ENCODE data around the gene PNP. TPM values are rescaled to one million over a fixed set of nuclear protein-coding genes. Genes with fewer than 3 reads are reported as not detected.
"Not testable (repeated sequence)": the region's sequence is repeated elsewhere in the genome, so short reads cannot be mapped to it uniquely, and the experiment has no call there.

The PNP gene
- total RNA-seq, 4 donors from 2014 or later: 1.6 to 7.5 (median 3.0) TPM

DNA sequence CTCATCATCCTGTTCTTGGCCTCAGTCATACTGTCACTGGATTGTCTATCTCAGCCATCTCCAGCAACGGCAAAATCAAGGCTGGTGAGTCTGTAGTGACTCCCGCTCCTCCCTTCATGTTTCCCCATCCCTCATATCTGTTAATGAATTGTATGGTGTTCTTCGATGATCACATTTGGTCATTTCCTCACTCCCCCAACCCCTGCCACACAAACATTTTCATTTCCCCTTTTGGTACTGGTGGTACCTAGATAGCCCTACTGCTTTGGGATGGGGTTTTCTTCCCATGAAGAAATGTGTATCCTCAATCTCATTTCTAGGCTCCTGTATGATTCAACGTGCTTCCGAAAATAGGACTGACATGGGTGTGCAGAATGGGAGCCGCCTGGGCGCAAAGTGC, 30.5 kb upstream of the PNP start:
- Histone ChIP-seq H3K27ac (no peak overlapping the region), H3K4me1 (peaks cover 32 to 33% of the 10 kb centered on the region in 2 donors), H3K9me3 (no peaks in the 10 kb centered on the region), H3K4me3 (no peak overlapping the region), H3K36me3 (no peaks in the 10 kb centered on the region), H3K27me3 (no peaks in the 10 kb centered on the region)
- ATAC-seq (no peak), DNase-seq (no peak)
- intact Hi-C loops (cut with DNase I; ENCODE audit: low total_unique reads) (no loop called here), in situ Hi-C loops (cut with MboI; ENCODE audit: low sequenced_read_pairs in 4 of 4) (no loop called here)
- TF ChIP-seq POLR2A (IDR thresholded peaks at IDR 0.05): no peak
- TF ChIP-seq, protein P1, sequence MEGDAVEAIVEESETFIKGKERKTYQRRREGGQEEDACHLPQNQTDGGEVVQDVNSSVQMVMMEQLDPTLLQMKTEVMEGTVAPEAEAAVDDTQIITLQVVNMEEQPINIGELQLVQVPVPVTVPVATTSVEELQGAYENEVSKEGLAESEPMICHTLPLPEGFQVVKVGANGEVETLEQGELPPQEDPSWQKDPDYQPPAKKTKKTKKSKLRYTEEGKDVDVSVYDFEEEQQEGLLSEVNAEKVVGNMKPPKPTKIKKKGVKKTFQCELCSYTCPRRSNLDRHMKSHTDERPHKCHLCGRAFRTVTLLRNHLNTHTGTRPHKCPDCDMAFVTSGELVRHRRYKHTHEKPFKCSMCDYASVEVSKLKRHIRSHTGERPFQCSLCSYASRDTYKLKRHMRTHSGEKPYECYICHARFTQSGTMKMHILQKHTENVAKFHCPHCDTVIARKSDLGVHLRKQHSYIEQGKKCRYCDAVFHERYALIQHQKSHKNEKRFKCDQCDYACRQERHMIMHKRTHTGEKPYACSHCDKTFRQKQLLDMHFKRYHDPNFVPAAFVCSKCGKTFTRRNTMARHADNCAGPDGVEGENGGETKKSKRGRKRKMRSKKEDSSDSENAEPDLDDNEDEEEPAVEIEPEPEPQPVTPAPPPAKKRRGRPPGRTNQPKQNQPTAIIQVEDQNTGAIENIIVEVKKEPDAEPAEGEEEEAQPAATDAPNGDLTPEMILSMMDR (IDR thresholded peaks at IDR 0.05 in 4 of 5, conservative IDR thresholded peaks at IDR 0.05 in 1 of 5): no peak

DNA sequence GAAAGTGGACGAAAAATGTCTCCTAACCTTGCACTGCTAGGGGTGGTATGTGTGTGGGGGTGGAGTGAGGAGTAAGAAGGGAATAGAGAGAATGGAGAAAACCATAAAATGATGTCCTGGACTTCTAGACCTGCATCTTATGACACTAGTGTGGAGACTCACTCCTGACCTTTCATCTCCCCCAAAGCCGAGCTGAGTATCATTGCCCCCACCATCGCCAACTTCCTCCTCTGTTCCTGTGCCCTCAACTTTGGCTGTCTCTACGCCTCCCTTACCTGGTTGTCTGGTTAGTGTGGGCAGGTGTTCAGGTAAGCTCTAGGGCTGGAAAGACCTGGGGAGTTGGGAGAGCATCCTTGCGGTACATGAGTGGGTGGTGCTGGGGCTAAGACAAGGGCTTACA, 28.7 kb upstream of the PNP start:
- Histone ChIP-seq H3K9me3 (no peaks in the 10 kb centered on the region), H3K4me1 (peaks cover 17% of the 10 kb centered on the region in 2 donors), H3K36me3 (peaks cover 0 to 2% of the 10 kb centered on the region in 2 donors), H3K27me3 (no peaks in the 10 kb centered on the region), H3K4me3 (no peak overlapping the region), H3K27ac (no peak overlapping the region)
- no peak for DNase-seq
- intact Hi-C loops (cut with DNase I; ENCODE audit: low total_unique reads): no loop called here
- in situ Hi-C loops (cut with MboI; ENCODE audit: low sequenced_read_pairs in 4 of 4): no loop called here
- no peak for ATAC-seq
- TF ChIP-seq, protein P1 (IDR thresholded peaks at IDR 0.05 in 4 of 5, conservative IDR thresholded peaks at IDR 0.05 in 1 of 5): no peak
- no peak for TF ChIP-seq POLR2A (IDR thresholded peaks at IDR 0.05)

DNA sequence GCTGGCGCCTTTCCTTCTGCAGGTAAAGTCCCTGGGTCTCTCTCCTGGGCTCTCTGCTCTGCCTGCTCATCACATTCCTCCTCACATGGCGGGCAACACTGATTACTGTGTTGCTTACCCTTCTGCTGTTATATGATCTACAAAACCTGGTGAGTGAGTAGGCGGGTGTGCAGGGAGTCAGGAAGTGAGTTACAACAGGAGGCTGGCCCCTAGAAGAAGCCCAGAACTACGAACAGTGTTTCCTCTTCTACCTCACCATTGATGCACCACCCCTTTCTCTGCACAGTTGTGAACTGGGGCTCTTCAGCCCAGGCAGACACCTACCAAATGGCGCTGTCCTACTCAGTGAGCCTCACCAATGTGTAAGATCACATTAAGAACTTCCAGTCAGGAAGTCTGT, 28.3 kb upstream of the PNP start:
- no peak overlapping the region for H3K27ac ChIP-seq
- ATAC-seq: no peak
- no peaks in the 10 kb centered on the region for H3K27me3 ChIP-seq
- no peak overlapping the region for H3K4me3 ChIP-seq
- no peak for TF ChIP-seq POLR2A (IDR thresholded peaks at IDR 0.05)
- TF ChIP-seq, protein P1 (IDR thresholded peaks at IDR 0.05 in 4 of 5, conservative IDR thresholded peaks at IDR 0.05 in 1 of 5): no peak
- DNase-seq: no peak
- in situ Hi-C loops (cut with MboI; ENCODE audit: low sequenced_read_pairs in 4 of 4): no loop called here
- peaks cover 0 to 6% of the 10 kb centered on the region in 2 donors for H3K36me3 ChIP-seq
- no peaks in the 10 kb centered on the region for H3K9me3 ChIP-seq
- H3K4me1 ChIP-seq: peaks cover 12 to 13% of the 10 kb centered on the region in 2 donors
- intact Hi-C loops (cut with DNase I; ENCODE audit: low total_unique reads): no loop called here

DNA sequence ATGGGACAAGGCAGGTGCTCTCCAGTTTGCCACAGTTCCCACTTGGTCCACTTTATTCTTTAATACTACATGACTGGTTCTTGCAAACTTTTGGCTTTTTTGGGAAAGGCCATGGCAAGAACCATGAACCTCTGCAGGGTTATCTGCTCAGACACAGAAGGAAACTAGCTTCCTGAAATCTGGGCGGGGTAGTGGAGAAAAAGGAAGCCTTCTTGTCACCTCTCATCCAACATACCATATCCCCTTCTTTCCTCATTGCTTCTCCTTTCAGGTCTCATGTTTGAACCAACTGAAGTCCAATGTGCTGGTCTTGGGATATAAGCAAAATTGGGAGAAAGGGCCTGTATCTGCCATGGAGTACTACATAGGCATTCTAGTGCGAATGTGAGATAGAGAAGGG, 27.7 kb upstream of the PNP start:
- H3K4me3 ChIP-seq: no peak overlapping the region
- intact Hi-C loops (cut with DNase I; ENCODE audit: low total_unique reads) (no loop called here), in situ Hi-C loops (cut with MboI; ENCODE audit: low sequenced_read_pairs in 4 of 4) (no loop called here)
- DNase-seq: no peak
- no peak for ATAC-seq
- peaks cover 0 to 12% of the 10 kb centered on the region in 2 donors for H3K36me3 ChIP-seq
- H3K27me3 ChIP-seq: no peaks in the 10 kb centered on the region
- H3K9me3 ChIP-seq: no peaks in the 10 kb centered on the region
- H3K4me1 ChIP-seq: peaks cover 7% of the 10 kb centered on the region in 2 donors
- TF ChIP-seq, protein P1 (IDR thresholded peaks at IDR 0.05 in 4 of 5, conservative IDR thresholded peaks at IDR 0.05 in 1 of 5): no peak
- TF ChIP-seq POLR2A (IDR thresholded peaks at IDR 0.05): no peak
- no peak overlapping the region for H3K27ac ChIP-seq

DNA sequence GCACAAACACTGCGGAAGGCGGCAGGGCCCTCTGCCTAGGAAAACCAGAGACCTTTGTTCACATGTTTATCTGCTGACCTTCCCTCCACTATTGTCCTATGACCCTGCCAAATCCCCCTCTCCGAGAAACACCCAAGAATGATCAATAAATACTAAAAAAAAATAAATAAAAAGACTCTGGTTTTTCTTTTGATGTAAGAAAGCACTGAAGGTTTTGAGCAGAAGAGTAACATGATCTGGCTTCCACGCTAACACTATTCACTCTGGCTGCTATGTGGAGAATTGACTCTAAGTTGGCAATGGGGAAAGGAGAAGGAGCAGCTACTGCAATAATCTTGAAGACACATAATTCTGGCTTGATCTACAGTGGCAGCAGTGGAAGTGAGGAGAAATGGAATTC, 25.6 kb upstream of the PNP start:
- intact Hi-C loops (cut with DNase I; ENCODE audit: low total_unique reads); H3K27ac ChIP-seq; DNase-seq; H3K27me3 ChIP-seq; H3K4me1 ChIP-seq; H3K4me3 ChIP-seq; H3K9me3 ChIP-seq; in situ Hi-C loops (cut with MboI; ENCODE audit: low sequenced_read_pairs in 4 of 4); ATAC-seq: not testable (repeated sequence)
- peaks cover 0 to 34% of the 10 kb centered on the region in 2 donors for H3K36me3 ChIP-seq

Measured in gastrocnemius medialis (tissue), 4 donors.